GM12878 (cell line): ENCODE measurements around the gene CNGB1. TPM values are rescaled to one million over a fixed set of nuclear protein-coding genes. Genes with fewer than 3 reads are reported as not detected.

ENCODE experiments used
- ATAC-seq: fragments of 200-7000 bp; cut with Tn5 transposase; 3 replicates; pipeline ENCODE4 v1.9.1; 2020; ENCODE audit warnings: mild to moderate bottlenecking, moderate library complexity
- BruUV-seq: library from RNA; stranded (reverse); fragments of 400-500 nt; replicated peaks from 2 replicates; lab custom pipeline; 2021; lab: Mats Ljungman, UMichigan
- CTCF ChIA-PET: fragments of 300-600 bp; sonication (Branson Sonifier 250); formaldehyde crosslinking; extraction: SDS; loops from one replicate; lab custom pipeline; 2021; ENCODE audit warnings: inconsistent platforms; lab: Yijun Ruan, JAX
- POLR2A ChIA-PET: fragments of 350-600 bp; formaldehyde crosslinking; extraction: SDS; loops from one replicate; lab custom pipeline; 2021; ENCODE audit warnings: inconsistent platforms; lab: Charles Lee
- RAD21 ChIA-PET: fragments of 300-600 bp; sonication (Branson Sonifier 250); formaldehyde crosslinking; loops from one replicate; lab custom pipeline; 2023; ENCODE audit warnings: antibody characterized with exemption; ENCODE audit not compliant: unreplicated experiment; lab: Charles Lee
- SMC1A ChIA-PET: fragments of 300-600 bp; sonication (Branson Sonifier 250); formaldehyde crosslinking; loops from one replicate; lab custom pipeline; 2023; ENCODE audit not compliant: unreplicated experiment, uncharacterized antibody; lab: Charles Lee
- DNase-seq: peaks from one replicate; pipeline ENCODE4 v3.0.0-alpha.2; 2011; ENCODE audit warnings: low read depth, low spot score
- FAIRE-seq: peaks from 3 replicates; lab custom pipeline; 2011; peaks lifted over from hg19 to GRCh38; lab: Jason Lieb, UNC
- H2AFZ ChIP-seq: 2 replicates; pipeline ENCODE4 v1.6.0; 2011; ENCODE audit warnings: low read depth, low read length, control low read depth; ENCODE audit not compliant: control insufficient read depth
- H3K27ac ChIP-seq: 2 replicates; pipeline ENCODE4 v1.5.1; 2011; ENCODE audit warnings: control low read depth; ENCODE audit not compliant: control insufficient read depth, insufficient read depth
- H3K27me3 ChIP-seq, 2 experiments: replicated peaks in 1 of 2; 2 replicates each; pipeline versions ENCODE4 v1.6.0 to v1.6.1; 2011; ENCODE audit warnings: low read length in 1 of 2; ENCODE audit not compliant: control insufficient read depth in 2 of 2, insufficient read depth in 2 of 2
- H3K36me3 ChIP-seq, 2 experiments: 2 replicates each; pipeline ENCODE4 v1.5.1; 2011; ENCODE audit warnings: low read length in 1 of 2; ENCODE audit not compliant: control insufficient read depth in 2 of 2, insufficient read depth in 2 of 2
- H3K4me1 ChIP-seq: 2 replicates; pipeline ENCODE4 v1.6.1; 2011; ENCODE audit warnings: mild to moderate bottlenecking, low read length, moderate library complexity, mixed read lengths; ENCODE audit not compliant: control insufficient read depth, insufficient read depth
- H3K4me2 ChIP-seq: 2 replicates; pipeline ENCODE4 v1.6.0; 2011; ENCODE audit warnings: control low read depth; ENCODE audit not compliant: control insufficient read depth, insufficient read depth
- H3K4me3 ChIP-seq: fragments of 200-600 bp; sonication (generic); 2 replicates; pipeline ENCODE4 v1.5.1; 2016
- H3K79me2 ChIP-seq: 2 replicates; pipeline ENCODE4 v1.6.0; 2011; ENCODE audit warnings: low read length; ENCODE audit not compliant: control insufficient read depth, insufficient read depth
- H3K9ac ChIP-seq: 2 replicates; pipeline ENCODE4 v1.8.0; 2011; ENCODE audit warnings: low read length, control low read depth, mixed read lengths; ENCODE audit not compliant: control insufficient read depth, insufficient read depth
- H3K9me3 ChIP-seq: replicated peaks from 3 replicates; pipeline ENCODE4 v1.5.1; 2011; ENCODE audit warnings: mild to moderate bottlenecking, low read length; ENCODE audit not compliant: control insufficient read depth, insufficient read depth
- H4K20me1 ChIP-seq: 2 replicates; pipeline ENCODE4 v1.6.0; 2011; ENCODE audit not compliant: control insufficient read depth, insufficient read depth
- CREM ChIP-seq: IDR thresholded peaks from 2 replicates; pipeline ENCODE4 v1.6.1; 2014; ENCODE audit warnings: antibody characterized with exemption, low read depth
- DPF2 ChIP-seq: fragments of 450-650 bp; IDR thresholded peaks from 2 replicates; pipeline ENCODE4 v1.6.1; 2017; ENCODE audit warnings: mild to moderate bottlenecking
- FOS ChIP-seq: IDR thresholded peaks from 3 replicates; pipeline ENCODE4 v1.6.1; 2011; ENCODE audit warnings: borderline replicate concordance; ENCODE audit not compliant: insufficient read length; ENCODE audit errors: extremely low read depth
- FOXM1 ChIP-seq: IDR thresholded peaks from 2 replicates; pipeline ENCODE4 v1.6.1; 2012; ENCODE audit warnings: low read depth, mild to moderate bottlenecking, inconsistent platforms, low read length, moderate library complexity
- MEF2B ChIP-seq: fragments of 450-650 bp; IDR thresholded peaks from 2 replicates; pipeline ENCODE4 v1.6.1; 2018; ENCODE audit warnings: mild to moderate bottlenecking, moderate library complexity; ENCODE audit not compliant: partially characterized antibody, poor library complexity, severe bottlenecking
- MYC ChIP-seq: IDR thresholded peaks from 2 replicates; pipeline ENCODE4 v1.6.1; 2011; ENCODE audit warnings: mild to moderate bottlenecking, low read length, moderate library complexity, inconsistent platforms; ENCODE audit not compliant: insufficient read depth, insufficient replicate concordance, insufficient read length, severe bottlenecking
- SMC3 ChIP-seq: IDR thresholded peaks from 2 replicates; pipeline ENCODE4 v1.6.1; 2011; ENCODE audit warnings: low read length, improper control_type of control experiment, borderline replicate concordance
- YY1 ChIP-seq: IDR thresholded peaks from 2 replicates; pipeline ENCODE4 v1.6.1; 2011; ENCODE audit warnings: low read depth, mild to moderate bottlenecking, low read length
- WGBS: methylation state at CpG from one replicate; pipeline ENCODE4 v1.1.6; 2016; ENCODE audit warnings: low lambda C conversion rate; ENCODE audit not compliant: insufficient replicate concordance, insufficient coverage; ENCODE audit errors: missing lambda C conversion rate; 5-methylcytosine and 5-hydroxymethylcytosine counted together
- in situ Hi-C: fragments of 300-500 bp; cut with MboI; formaldehyde crosslinking; loops from 9 replicates; pipeline ENCODE4 v1.14.3; 2018; ENCODE audit warnings: mixed read lengths
- intact Hi-C: fragments of 100-400 bp; cut with micrococcal nuclease; formaldehyde crosslinking; loops from one replicate; pipeline ENCODE4 v1.14.2; 2022; ENCODE audit not compliant: unreplicated experiment
- polyA plus RNA-seq, 11 experiments: library from polyadenylated mRNA; depleted of rRNA in 4 of 11; unstranded in 6 of 11; stranded (reverse) in 5 of 11; fragments of >200 nt; fragmentation: Nextera tagmentation in 4 of 11; fragmentation: Illumina TruSeq in 1 of 11; extraction: Ambion mirVana in 4 of 11; extraction: Trizol in 1 of 11; gene quantifications; 1 replicate in 1 of 11; 2 replicates in 10 of 11; pipeline versions ENCODE4 v1.2.1 to v1.2.3, GENCODE V29; 2011 to 2016; ENCODE audit warnings: inconsistent platforms in 2 of 11, missing spikeins in 2 of 11, low read depth in 1 of 11
- total RNA-seq, 4 experiments: library from RNA; depleted of rRNA in 3 of 4; stranded (reverse); fragments of >200 nt in 3 of 4; fragmentation: Illumina TruSeq in 1 of 4; extraction: Trizol in 1 of 4; gene quantifications; 2 replicates each; pipeline versions ENCODE4 v1.2.1 to v1.2.3, GENCODE V29; 2013 to 2021
- TF ChIP-seq, protein P1 (sequence below): IDR thresholded peaks from 2 replicates; pipeline ENCODE4 v1.6.1; 2012; ENCODE audit warnings: low read depth, low read length, improper control_type of control experiment
- TF ChIP-seq, protein P2 (sequence below): IDR thresholded peaks from 2 replicates; pipeline ENCODE4 v1.6.1; 2011; ENCODE audit warnings: borderline replicate concordance, low read depth, mild to moderate bottlenecking, moderate library complexity, low read length; ENCODE audit not compliant: insufficient read depth, poor library complexity, severe bottlenecking
- TF ChIP-seq, protein P3 (sequence below): fragments of 450-650 bp; IDR thresholded peaks from 2 replicates; pipeline ENCODE4 v1.6.1; 2016; ENCODE audit warnings: mild to moderate bottlenecking
- TF ChIP-seq, protein P4 (sequence below): fragments of 450-650 bp; IDR thresholded peaks from 2 replicates; pipeline ENCODE4 v1.6.1; 2014; ENCODE audit warnings: mild to moderate bottlenecking
- TF ChIP-seq, protein P5 (sequence below): fragments of 150-350 bp; IDR thresholded peaks from 2 replicates; pipeline ENCODE4 v1.6.1; 2016; ENCODE audit warnings: low read depth, low read length

The CNGB1 gene
- total and polyA plus RNA-seq, 10 of the 15 experiments (the other 5 are each of a cell fraction or from before 2014, with no cell fraction given), result 0.03 TPM; not detected in 9

DNA sequence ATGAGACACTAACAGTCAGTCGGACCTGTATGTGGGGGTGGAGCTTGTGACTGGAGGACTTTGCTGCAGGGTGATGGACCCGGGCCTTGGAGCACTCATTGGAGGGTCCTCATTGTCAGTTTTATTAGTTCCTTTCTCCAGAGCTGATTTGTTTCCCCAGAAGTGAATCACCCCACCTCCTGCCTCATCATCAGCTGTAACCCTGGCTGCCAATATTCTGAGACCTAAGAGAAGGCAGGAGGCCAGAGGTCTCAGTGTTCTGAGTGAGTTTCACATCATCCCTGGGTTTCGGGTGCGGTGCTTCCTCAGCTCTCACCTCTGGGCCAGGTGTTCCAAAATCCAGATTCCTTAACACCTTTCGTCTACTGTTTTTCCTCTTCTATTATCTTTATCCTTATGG, 118.7 kb downstream of the CNGB1 start:
- RAD21 ChIA-PET, result no interaction called here
- DNase-seq, result no peak

More for the DNA sequence above, 118.7 kb downstream of the CNGB1 start:
- Histone ChIP-seq H4K20me1 (no peaks in the 10 kb centered on the region), H3K9ac (no peak overlapping the region), H3K27me3 (peaks cover 0 to 2% of the 10 kb centered on the region in 2 experiments), H3K4me3 (no peak overlapping the region), H3K36me3 (no peaks in the 10 kb centered on the region), H3K79me2 (no peaks in the 10 kb centered on the region), H3K9me3 (no peaks in the 10 kb centered on the region), H2AFZ (no peak overlapping the region), H3K27ac (no peak overlapping the region), H3K4me2 (no peak overlapping the region), H3K4me1 (no peaks in the 10 kb centered on the region)
- SMC1A ChIA-PET, result no interaction called here
- BruUV-seq, result no TSS peak
- TF ChIP-seq MEF2B, result no peak
- TF ChIP-seq, protein P1, sequence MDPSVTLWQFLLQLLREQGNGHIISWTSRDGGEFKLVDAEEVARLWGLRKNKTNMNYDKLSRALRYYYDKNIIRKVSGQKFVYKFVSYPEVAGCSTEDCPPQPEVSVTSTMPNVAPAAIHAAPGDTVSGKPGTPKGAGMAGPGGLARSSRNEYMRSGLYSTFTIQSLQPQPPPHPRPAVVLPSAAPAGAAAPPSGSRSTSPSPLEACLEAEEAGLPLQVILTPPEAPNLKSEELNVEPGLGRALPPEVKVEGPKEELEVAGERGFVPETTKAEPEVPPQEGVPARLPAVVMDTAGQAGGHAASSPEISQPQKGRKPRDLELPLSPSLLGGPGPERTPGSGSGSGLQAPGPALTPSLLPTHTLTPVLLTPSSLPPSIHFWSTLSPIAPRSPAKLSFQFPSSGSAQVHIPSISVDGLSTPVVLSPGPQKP, result no peak
- no peak for TF ChIP-seq YY1
- TF ChIP-seq MYC, result no peak
- no peak for TF ChIP-seq FOS
- TF ChIP-seq, protein P2, sequence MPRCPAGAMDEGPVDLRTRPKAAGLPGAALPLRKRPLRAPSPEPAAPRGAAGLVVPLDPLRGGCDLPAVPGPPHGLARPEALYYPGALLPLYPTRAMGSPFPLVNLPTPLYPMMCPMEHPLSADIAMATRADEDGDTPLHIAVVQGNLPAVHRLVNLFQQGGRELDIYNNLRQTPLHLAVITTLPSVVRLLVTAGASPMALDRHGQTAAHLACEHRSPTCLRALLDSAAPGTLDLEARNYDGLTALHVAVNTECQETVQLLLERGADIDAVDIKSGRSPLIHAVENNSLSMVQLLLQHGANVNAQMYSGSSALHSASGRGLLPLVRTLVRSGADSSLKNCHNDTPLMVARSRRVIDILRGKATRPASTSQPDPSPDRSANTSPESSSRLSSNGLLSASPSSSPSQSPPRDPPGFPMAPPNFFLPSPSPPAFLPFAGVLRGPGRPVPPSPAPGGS, result no peak
- TF ChIP-seq, protein P3, sequence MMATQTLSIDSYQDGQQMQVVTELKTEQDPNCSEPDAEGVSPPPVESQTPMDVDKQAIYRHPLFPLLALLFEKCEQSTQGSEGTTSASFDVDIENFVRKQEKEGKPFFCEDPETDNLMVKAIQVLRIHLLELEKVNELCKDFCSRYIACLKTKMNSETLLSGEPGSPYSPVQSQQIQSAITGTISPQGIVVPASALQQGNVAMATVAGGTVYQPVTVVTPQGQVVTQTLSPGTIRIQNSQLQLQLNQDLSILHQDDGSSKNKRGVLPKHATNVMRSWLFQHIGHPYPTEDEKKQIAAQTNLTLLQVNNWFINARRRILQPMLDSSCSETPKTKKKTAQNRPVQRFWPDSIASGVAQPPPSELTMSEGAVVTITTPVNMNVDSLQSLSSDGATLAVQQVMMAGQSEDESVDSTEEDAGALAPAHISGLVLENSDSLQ, result no peak
- TF ChIP-seq, protein P4, sequence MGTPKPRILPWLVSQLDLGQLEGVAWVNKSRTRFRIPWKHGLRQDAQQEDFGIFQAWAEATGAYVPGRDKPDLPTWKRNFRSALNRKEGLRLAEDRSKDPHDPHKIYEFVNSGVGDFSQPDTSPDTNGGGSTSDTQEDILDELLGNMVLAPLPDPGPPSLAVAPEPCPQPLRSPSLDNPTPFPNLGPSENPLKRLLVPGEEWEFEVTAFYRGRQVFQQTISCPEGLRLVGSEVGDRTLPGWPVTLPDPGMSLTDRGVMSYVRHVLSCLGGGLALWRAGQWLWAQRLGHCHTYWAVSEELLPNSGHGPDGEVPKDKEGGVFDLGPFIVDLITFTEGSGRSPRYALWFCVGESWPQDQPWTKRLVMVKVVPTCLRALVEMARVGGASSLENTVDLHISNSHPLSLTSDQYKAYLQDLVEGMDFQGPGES, result no peak
- TF ChIP-seq FOXM1, result no peak
- no peak for TF ChIP-seq DPF2
- no peak for TF ChIP-seq SMC3
- TF ChIP-seq, protein P5, sequence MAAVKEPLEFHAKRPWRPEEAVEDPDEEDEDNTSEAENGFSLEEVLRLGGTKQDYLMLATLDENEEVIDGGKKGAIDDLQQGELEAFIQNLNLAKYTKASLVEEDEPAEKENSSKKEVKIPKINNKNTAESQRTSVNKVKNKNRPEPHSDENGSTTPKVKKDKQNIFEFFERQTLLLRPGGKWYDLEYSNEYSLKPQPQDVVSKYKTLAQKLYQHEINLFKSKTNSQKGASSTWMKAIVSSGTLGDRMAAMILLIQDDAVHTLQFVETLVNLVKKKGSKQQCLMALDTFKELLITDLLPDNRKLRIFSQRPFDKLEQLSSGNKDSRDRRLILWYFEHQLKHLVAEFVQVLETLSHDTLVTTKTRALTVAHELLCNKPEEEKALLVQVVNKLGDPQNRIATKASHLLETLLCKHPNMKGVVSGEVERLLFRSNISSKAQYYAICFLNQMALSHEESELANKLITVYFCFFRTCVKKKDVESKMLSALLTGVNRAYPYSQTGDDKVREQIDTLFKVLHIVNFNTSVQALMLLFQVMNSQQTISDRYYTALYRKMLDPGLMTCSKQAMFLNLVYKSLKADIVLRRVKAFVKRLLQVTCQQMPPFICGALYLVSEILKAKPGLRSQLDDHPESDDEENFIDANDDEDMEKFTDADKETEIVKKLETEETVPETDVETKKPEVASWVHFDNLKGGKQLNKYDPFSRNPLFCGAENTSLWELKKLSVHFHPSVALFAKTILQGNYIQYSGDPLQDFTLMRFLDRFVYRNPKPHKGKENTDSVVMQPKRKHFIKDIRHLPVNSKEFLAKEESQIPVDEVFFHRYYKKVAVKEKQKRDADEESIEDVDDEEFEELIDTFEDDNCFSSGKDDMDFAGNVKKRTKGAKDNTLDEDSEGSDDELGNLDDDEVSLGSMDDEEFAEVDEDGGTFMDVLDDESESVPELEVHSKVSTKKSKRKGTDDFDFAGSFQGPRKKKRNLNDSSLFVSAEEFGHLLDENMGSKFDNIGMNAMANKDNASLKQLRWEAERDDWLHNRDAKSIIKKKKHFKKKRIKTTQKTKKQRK, result no peak
- TF ChIP-seq CREM, result no peak
- in situ Hi-C loops, result no loop called here
- ATAC-seq, result no peak
- 32% methylated on average over 5 of the region's 5 CpGs for WGBS
- intact Hi-C loops, result no loop called here
- CTCF ChIA-PET, result interaction anchor here (1.2 kb wide), 1 partner anchor 95 kb away, joined by 3 read pairs; no protein-coding TSS in a partner anchor
- no peak for FAIRE-seq
- POLR2A ChIA-PET, result no interaction called here
